ENCODE measurements around the gene CUL4B.
"Not testable (repeated sequence)": the region's sequence is repeated elsewhere in the genome, so short reads cannot be mapped to it uniquely, and the experiment has no call there.

Gene CUL4B

GRCh38 chrX:120517936-120518335, 42.8 kb downstream of the CUL4B start:
- no peak for DNase-seq

- DNase-seq, result no peak
These were observed 46.5 kb downstream of the CUL4B start for GRCh38 chrX:120514236-120514635.

GRCh38 chrX:120512627-120513026, 48.1 kb downstream of the CUL4B start:
- no peak for DNase-seq

- DNase-seq, result no peak
These were observed 48.5 kb downstream of the CUL4B start for GRCh38 chrX:120512222-120512621.

- DNase-seq, result no peak
These were observed 56.2 kb downstream of the CUL4B start for GRCh38 chrX:120504569-120504968.

GRCh38 chrX:120499301-120500072, 61.3 kb downstream of the CUL4B start:
- no peak for DNase-seq

- DNase-seq, result not testable (repeated sequence)
These were observed 70.6 kb downstream of the CUL4B start for GRCh38 chrX:120490119-120490518.

GRCh38 chrX:120486786-120487185, 74.0 kb downstream of the CUL4B start:
- DNase-seq, result no peak

- peak; percentile 73 for DNase-seq
These were observed 74.9 kb downstream of the CUL4B start for GRCh38 chrX:120485638-120486520.

- no peak for DNase-seq
These were observed 75.5 kb downstream of the CUL4B start for GRCh38 chrX:120485315-120485637.

- no peak for DNase-seq
These were observed 83.3 kb downstream of the CUL4B start for GRCh38 chrX:120477453-120477852.

- no peak for DNase-seq
These were observed 84.0 kb downstream of the CUL4B start for GRCh38 chrX:120476714-120477113.

- not testable (repeated sequence) for DNase-seq
These were observed 85.3 kb downstream of the CUL4B start for GRCh38 chrX:120475447-120475846.
